DND-41 (cell line): Measurements from ENCODE around the gene HLCS.

ENCODE experiments used
- EZH2 ChIP-seq: IDR thresholded peaks from 3 replicates; pipeline ENCODE4 v1.6.1; 2012; ENCODE audit warnings: borderline replicate concordance, low read depth, mild to moderate bottlenecking, moderate library complexity, low read length, inconsistent platforms; ENCODE audit not compliant: severe bottlenecking
- TF ChIP-seq, protein P1 (sequence below): IDR thresholded peaks from 2 replicates; pipeline ENCODE4 v1.5.1; 2012; ENCODE audit warnings: borderline replicate concordance, low read length, moderate library complexity, mild to moderate bottlenecking; ENCODE audit not compliant: poor library complexity, severe bottlenecking; ENCODE audit errors: extremely low read depth

DNA sequence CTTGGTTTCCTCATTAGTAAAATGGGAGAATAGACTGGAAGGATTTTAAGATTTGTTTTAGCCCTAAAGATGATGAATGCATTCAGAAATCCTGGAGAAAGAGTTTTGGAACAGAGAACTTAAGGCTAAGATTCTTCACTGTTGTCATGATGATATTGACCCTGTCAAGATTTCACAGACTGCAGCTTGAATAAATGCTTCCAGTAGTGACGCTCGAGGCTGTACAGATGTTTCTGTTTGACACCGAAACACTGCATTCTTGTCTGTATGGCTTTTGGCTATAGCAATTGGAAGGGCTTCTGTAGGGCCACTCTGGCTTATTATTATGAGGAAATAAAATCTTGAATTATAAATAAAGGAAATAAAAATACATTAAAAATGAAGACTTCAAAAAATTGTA, 241.8 kb downstream of the HLCS start:
- TF ChIP-seq, protein P1, sequence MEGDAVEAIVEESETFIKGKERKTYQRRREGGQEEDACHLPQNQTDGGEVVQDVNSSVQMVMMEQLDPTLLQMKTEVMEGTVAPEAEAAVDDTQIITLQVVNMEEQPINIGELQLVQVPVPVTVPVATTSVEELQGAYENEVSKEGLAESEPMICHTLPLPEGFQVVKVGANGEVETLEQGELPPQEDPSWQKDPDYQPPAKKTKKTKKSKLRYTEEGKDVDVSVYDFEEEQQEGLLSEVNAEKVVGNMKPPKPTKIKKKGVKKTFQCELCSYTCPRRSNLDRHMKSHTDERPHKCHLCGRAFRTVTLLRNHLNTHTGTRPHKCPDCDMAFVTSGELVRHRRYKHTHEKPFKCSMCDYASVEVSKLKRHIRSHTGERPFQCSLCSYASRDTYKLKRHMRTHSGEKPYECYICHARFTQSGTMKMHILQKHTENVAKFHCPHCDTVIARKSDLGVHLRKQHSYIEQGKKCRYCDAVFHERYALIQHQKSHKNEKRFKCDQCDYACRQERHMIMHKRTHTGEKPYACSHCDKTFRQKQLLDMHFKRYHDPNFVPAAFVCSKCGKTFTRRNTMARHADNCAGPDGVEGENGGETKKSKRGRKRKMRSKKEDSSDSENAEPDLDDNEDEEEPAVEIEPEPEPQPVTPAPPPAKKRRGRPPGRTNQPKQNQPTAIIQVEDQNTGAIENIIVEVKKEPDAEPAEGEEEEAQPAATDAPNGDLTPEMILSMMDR = no peak
- no peak for TF ChIP-seq EZH2
